ENCODE data around the gene XPO4. TPM values are rescaled to one million over a fixed set of nuclear protein-coding genes. Genes with fewer than 3 reads are reported as not detected.

Gene XPO4
- total and polyA plus RNA-seq, 2 of the 13 experiments (the other 11 are each of a cell fraction or from before 2014, with no cell fraction given): 8.4 to 24.8 TPM

DNA sequence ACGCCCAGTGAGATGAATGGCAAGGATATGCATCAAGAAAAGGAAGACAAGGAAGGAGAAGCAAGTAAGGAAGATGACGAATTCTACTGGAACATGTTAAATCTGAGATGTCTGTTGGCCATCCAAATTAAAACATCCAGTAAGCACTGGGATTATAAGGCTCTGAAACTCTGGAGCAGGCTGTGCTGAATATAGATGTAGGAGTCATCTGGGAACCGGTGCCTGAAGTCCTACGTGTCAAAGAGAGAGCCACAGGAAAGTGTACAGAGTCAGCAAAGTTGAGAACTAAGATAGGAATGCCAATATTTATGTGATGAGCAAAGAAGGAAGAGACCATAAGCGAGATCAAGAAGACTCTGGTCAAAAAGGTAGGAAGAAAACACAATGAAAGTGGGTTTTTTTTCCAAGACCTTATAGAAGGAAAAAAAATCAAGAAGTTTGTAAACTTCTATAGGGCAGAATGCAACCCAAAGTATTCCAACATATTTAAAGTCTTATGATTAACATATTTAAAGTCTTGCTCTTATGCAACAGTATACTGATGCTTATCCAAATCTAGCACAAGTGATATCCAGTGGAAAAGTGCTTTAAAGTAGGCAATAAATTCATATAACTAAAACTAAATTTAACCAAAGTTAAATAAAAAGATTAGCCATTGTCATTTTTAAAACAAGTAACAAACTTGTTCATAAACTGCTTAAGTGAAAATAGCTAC, 77.6 kb downstream of the XPO4 start:
- Histone ChIP-seq H3K4me2 (ENCODE audit: low read depth, low read length) (no peak overlapping the region), H3K27me3 (ENCODE audit: control insufficient read depth in 1 of 2, insufficient read depth in 2 of 2, low read length in 2 of 2) (no peaks in the 10 kb centered on the region), H4K20me1 (ENCODE audit: insufficient read depth, low read length) (no peaks in the 10 kb centered on the region), H3K79me2 (ENCODE audit: insufficient read depth, low read length) (no peaks in the 10 kb centered on the region), H3K27ac (ENCODE audit: extremely low read length, insufficient read depth, low read length) (no peak overlapping the region), H3K4me3 (replicated peaks in 1 of 3; ENCODE audit: insufficient read depth in 1 of 3, low read depth in 2 of 3, low read length in 3 of 3) (no peak overlapping the region), H3K9me3 (ENCODE audit: low read length) (no peaks in the 10 kb centered on the region), H3K36me3 (replicated peaks in 1 of 2; ENCODE audit: control insufficient read depth in 1 of 2, insufficient read depth in 2 of 2, low read length in 2 of 2) (peaks cover 0 to 22% of the 10 kb centered on the region in 2 experiments; a peak in 2 of 5 replicates), H3K9ac (ENCODE audit: insufficient read depth, low read depth, low read length) (no peak overlapping the region), H3K4me1 (ENCODE audit: insufficient read depth, low read length) (peaks cover 8% of the 10 kb centered on the region; the same call in 1 of the 2 replicates), H2AFZ (ENCODE audit: low read length) (no peak overlapping the region)
- in situ Hi-C loops (cut with HindIII; ENCODE audit: extremely low pct_ligation_motif_present, low pct_unique_long_range_greater_than_20kb): loop anchor here (5.0 kb wide), 1 partner anchor 333 kb away; no protein-coding TSS in a partner anchor
- peak; percentile 55 for FAIRE-seq
- no peak for DNase-seq (ENCODE audit: low spot score)
- ChIA-PET CTCF (ENCODE audit: low intra/inter-chr PET ratio, low total read pairs) (no interaction called here), POLR2A (no interaction called here)
- intact Hi-C loops (cut with micrococcal nuclease; ENCODE audit: unreplicated experiment): no loop called here
- no TSS peak for BruUV-seq (replicated peaks)
- no peak for TF ChIP-seq MAX (IDR thresholded peaks at IDR 0.05)
- TF ChIP-seq MTF1 (CRISPR knock-in tag; IDR thresholded peaks at IDR 0.05): no peak
- no peak for TF ChIP-seq ZNF75D (CRISPR knock-in tag; IDR thresholded peaks at IDR 0.05; ENCODE audit: borderline replicate concordance)
- TF ChIP-seq PAX8 (CRISPR knock-in tag; IDR thresholded peaks at IDR 0.05; ENCODE audit: borderline replicate concordance): no peak
- ATAC-seq: no peak
- WGBS (ENCODE audit: low lambda C conversion rate): 78% methylated on average over 5 of the region's 5 CpGs

GRCh38 chr13:20823071-20823470, 79.5 kb downstream of the XPO4 start:
- BruUV-seq (replicated peaks): no TSS peak
- TF ChIP-seq JARID2 (CRISPR knock-in tag; IDR thresholded peaks at IDR 0.05; ENCODE audit: insufficient replicate concordance) (no peak), ZBTB4 (CRISPR knock-in tag; IDR thresholded peaks at IDR 0.05; ENCODE audit: borderline replicate concordance) (no peak), NFKBIZ (CRISPR knock-in tag; IDR thresholded peaks at IDR 0.05) (no peak)

More at GRCh38 chr13:20823071-20823470, 79.5 kb downstream of the XPO4 start:
- H3K4me1 ChIP-seq (ENCODE audit: insufficient read depth, low read length): no peaks in the 10 kb centered on the region
- no peak overlapping the region for H2AFZ ChIP-seq (ENCODE audit: low read length)
- H3K9ac ChIP-seq (ENCODE audit: insufficient read depth, low read depth, low read length): no peak overlapping the region
- H3K9me3 ChIP-seq (ENCODE audit: low read length): no peaks in the 10 kb centered on the region
- H4K20me1 ChIP-seq (ENCODE audit: insufficient read depth, low read length): no peaks in the 10 kb centered on the region
- FAIRE-seq: no peak
- ATAC-seq: no peak
- DNase-seq (ENCODE audit: low spot score): no peak
- H3K27me3 ChIP-seq (ENCODE audit: control insufficient read depth in 1 of 2, insufficient read depth in 2 of 2, low read length in 2 of 2): no peaks in the 10 kb centered on the region
- ChIA-PET CTCF (ENCODE audit: low intra/inter-chr PET ratio, low total read pairs) (no interaction called here), POLR2A (no interaction called here)
- no peak overlapping the region for H3K4me2 ChIP-seq (ENCODE audit: low read depth, low read length)
- in situ Hi-C loops (cut with HindIII; ENCODE audit: extremely low pct_ligation_motif_present, low pct_unique_long_range_greater_than_20kb) (no loop called here), intact Hi-C loops (cut with micrococcal nuclease; ENCODE audit: unreplicated experiment) (no loop called here)
- no peak overlapping the region for H3K27ac ChIP-seq (ENCODE audit: extremely low read length, insufficient read depth, low read length)
- peaks cover 0 to 33% of the 10 kb centered on the region in 2 experiments; a peak in 2 of 5 replicates for H3K36me3 ChIP-seq (replicated peaks in 1 of 2; ENCODE audit: control insufficient read depth in 1 of 2, insufficient read depth in 2 of 2, low read length in 2 of 2)
- WGBS (ENCODE audit: low lambda C conversion rate): 100% methylated on average over 1 of the region's 1 CpG
- H3K79me2 ChIP-seq (ENCODE audit: insufficient read depth, low read length): no peaks in the 10 kb centered on the region
- no peak overlapping the region for H3K4me3 ChIP-seq (replicated peaks in 1 of 3; ENCODE audit: insufficient read depth in 1 of 3, low read depth in 2 of 3, low read length in 3 of 3)

Measured in HepG2 (cell line).